Left lobe of liver (tissue), 2 donors: ENCODE results near the gene LGR5. TPM values are rescaled to one million over a fixed set of nuclear protein-coding genes. Genes with fewer than 3 reads are reported as not detected.
"Not testable (repeated sequence)": the region's sequence is repeated elsewhere in the genome, so short reads cannot be mapped to it uniquely, and the experiment has no call there.

Source experiments
- ATAC-seq: fragments of 200-7000 bp; cut with Tn5 transposase; one replicate; pipeline ENCODE4 v1.9.1; 2020; ENCODE audit warnings: mild to moderate bottlenecking, moderate library complexity
- DNase-seq: peaks from one replicate; pipeline ENCODE4 v3.0.0-alpha.2; 2020; ENCODE audit warnings: low spot score
- total RNA-seq: library from RNA; stranded (reverse); gene quantifications from one replicate; pipeline ENCODE4 v1.2.1, GENCODE V29; 2021
- donor health status: DM: no; HTN: no; CAD: no; lungs with moderate emphysema.
- donor health status: DM: no; HTN: yes; CAD: no.

LGR5 gene
- total RNA-seq, 1 donor from 2014 or later, result 0.13 TPM

DNA sequence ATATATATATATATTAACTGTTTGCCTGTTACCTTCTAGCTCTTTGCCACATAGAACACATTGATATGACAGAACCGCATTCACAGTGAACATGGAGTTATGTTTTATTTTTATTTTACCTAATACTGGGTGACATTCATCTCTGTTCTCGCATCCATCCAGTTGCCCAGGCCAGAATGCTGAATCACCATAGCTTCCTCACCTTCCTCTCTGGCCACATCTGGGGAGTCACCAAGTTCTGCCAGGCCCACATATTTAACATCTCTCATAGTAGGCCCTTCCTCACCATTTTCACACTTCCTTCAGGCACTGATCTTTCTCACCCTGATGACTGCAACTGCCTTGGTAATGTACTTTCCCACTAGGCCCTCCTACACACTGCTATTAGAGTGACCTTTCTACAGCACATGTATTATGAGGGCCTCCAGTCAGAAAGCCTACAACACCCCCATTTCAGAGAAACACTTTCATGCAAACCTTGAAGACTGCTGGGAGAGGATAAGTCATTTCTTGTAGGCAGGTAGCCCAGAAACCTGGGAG is 106.8 kb downstream of the LGR5 start:
- ATAC-seq, result no peak
- no peak for DNase-seq

GRCh38 chr12:71548893-71549292 is 109.3 kb downstream of the LGR5 start:
- peak; percentile 49 for ATAC-seq

DNA sequence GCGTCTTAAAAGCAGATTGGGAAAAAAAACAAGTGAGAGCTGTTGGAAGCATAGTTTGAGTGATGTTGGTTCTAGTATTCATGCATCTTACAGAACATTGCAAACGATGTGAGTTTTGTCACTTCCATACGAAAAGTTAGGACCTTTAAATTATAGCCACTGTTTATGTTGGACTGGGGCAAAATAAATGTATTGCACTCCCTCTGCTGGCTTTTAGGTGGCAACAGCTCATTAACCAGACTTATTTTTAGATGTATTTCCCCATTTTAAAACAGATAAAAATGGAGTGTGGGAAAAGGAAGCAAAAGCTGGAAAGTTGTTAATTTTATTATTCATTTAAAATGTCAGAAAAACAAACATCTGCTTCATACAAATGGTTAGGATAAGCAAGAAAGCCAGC is 111.9 kb downstream of the LGR5 start:
- DNase-seq (no peak), ATAC-seq (peak; percentile 36)

More at GRCh38 chr12:71548893-71549292, 109.3 kb downstream of the LGR5 start:
- no peak for DNase-seq

GRCh38 chr12:71552728-71553501 is 113.3 kb downstream of the LGR5 start:
- DNase-seq (no peak), ATAC-seq (peak; percentile 63)

DNA sequence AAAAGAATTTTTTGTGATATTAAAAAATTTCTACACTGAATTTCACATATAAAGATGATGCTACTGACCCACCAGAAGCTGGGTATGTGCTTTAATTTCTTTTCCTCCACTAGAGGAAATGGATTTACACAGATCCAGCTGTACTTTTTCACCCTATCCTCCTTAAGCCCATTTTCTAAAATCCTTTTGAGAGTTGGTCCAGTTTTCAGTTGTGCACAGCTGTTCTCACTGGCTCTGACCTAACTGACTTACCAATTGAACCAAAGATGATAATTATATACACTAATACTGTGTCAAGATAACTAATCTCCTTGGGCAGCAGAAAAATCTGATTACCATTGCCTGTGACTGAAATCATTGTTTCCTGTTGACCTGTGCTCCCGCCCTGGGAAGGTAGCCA is 115.6 kb downstream of the LGR5 start:
- no peak for DNase-seq
- no peak for ATAC-seq

DNA sequence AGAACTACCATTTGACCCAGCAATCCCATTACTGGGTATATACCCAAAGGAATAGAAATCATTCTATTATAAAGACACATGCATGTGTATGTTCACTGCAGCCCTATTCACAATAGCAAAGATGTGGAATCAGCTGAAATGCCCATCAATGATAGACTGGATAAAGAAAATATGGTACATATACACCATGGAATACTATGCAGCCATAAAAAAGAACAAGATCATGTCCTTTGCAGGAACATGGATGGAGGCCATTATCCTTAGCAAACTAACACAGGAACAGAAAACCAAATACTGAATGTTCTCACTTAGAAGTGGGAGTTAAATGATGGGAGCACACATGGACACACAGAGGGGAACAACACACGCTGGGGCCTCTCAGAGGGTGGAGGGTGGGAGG is 116.2 kb downstream of the LGR5 start:
- DNase-seq, ATAC-seq: not testable (repeated sequence)

DNA sequence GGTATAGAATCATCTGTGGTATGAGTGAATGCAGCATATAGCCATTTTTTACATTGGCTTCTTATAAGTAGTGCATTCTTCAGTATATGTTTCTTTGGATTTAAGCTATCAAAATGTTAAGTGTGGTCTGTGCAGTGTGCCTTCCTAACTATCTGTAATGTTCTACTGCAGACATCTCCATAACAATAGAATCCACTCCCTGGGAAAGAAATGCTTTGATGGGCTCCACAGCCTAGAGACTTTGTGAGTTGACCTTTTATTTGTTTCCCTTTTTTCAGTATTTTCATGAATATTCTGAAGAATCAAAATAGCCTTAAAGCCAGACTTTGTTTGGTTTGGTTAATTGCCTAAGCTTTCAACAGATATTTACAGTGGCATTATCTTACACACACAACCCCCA is 116.8 kb downstream of the LGR5 start:
- DNase-seq (no peak), ATAC-seq (no peak)

GRCh38 chr12:71556875-71557274 is 117.3 kb downstream of the LGR5 start:
- DNase-seq (no peak), ATAC-seq (no peak)

GRCh38 chr12:71558445-71558844 is 118.8 kb downstream of the LGR5 start:
- ATAC-seq (no peak), DNase-seq (no peak)

DNA sequence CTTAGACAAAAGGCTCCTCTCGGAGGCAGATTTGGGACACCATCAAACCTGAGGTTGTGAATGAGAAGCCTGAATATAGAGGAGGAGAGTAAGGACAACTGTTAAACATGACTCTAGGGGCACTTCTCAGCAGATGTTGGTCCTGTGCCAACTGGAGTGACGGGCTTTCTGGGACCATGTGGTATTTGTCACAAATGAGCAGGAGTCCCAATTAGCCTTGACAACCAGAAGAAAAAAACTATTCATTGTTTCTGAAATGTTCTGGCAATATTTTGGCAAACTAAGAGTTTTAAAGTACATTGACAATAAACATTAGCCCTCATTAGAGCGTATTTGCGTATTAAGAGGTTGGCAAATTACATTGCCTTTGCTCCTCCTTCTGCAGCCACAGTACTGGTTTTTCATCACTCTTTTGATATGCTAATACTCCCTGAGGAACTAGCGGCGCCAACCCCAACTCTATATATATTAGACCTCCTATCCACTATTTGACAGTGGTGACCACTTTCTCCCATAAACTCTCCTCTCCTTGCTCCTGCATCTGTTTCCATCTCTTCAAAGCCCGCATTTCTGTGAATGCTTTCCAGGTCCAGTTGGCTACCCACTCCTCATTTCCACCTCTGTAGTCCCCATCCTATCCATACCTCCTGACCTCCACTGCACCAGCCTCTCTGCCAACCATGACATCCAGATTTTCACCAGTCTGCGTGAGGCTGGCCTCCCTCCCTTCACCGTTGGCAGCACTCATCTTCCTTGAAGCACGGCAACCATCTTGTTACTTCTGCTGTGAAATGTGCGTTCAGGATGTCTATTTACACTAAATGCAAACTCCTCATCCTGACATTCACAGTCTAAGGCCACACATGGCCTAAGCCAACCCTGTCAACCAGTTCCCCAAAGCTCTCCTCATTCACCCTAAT is 123.3 kb downstream of the LGR5 start:
- no peak for ATAC-seq
- no peak for DNase-seq

GRCh38 chr12:71565535-71565934 is 125.9 kb downstream of the LGR5 start:
- ATAC-seq, result no peak

DNA sequence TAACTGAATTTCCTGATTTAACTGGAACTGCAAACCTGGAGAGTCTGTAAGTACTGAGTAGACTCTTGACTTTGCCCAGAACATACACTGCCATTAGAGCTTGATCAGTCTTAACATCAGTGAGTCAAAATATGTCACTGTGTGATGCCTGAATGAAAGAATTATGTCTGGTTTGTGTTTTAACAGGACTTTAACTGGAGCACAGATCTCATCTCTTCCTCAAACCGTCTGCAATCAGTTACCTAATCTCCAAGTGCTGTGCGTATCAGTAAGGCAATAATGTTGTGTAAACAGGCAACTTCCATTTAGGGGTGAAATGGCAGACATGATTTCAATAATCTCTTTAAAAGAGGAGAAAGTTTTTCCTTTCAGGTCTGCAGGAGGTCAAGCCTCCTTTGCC is 127.1 kb downstream of the LGR5 start:
- DNase-seq, result no peak
- no peak for ATAC-seq

More at GRCh38 chr12:71565535-71565934, 125.9 kb downstream of the LGR5 start:
- no peak for DNase-seq

DNA sequence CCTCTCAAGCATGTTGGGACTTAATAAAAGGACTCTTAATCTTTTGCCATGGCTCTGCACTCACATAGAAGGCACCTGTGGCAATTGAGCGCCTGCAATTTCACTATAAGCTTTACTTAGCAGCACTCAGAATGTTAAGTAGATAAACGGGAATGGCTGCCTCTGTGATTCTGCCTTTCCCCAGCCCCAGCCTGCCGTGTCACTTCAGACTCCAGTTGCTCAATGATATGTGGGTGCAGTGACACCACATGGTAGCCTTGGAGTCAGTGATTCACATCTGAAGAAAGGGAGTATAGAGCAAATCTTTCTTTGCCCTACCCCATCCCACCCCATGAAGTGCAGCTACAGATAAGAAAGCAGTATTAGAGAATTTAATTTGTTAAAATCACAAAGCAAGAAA is 127.9 kb downstream of the LGR5 start:
- ATAC-seq (no peak), DNase-seq (no peak)

- not testable (repeated sequence) for DNase-seq, ATAC-seq
Measured at GRCh38 chr12:71569885-71570284, 130.3 kb downstream of the LGR5 start.

DNA sequence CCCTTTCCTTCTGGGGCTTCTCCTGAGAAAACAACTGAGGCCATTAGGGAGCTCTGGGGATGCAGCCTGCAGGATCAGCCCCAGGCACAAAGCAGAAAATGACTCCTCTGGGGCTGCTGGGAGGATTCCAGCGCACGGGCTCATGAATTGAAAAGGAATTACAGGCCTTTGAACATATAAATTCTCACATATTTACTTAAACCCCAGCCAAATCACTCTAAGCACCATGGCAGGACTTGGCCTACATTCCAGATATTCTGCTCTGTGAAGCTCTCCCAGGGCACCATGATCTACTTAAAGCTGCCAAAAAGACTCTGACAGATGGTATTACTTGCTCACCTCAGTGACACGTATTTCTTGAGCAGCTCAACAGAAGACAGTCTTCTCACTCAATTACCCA is 136.9 kb downstream of the LGR5 start:
- DNase-seq, result no peak
- no peak for ATAC-seq

DNA sequence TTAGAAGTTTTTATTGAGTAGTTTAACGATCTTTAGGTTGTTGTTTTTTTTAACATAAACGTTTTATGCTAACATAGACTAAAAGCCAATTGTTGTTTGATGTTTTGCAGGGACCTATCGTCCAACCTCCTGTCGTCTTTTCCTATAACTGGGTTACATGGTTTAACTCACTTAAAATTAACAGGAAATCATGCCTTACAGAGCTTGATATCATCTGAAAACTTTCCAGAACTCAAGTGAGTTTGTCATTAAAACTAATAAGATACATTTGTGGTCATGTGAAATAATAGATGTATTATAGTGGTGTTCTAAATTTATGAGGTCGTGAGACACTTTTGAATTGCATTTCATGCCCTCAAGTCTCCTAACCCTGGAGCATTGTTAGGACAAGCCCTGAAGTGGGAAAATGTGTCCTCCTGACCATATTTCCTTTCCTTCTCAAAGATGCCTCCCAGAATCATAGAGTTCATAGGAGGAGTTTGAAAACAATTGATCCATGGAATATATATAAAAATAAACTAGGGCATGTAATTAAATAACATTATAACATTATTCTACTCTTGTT is 139.2 kb downstream of the LGR5 start:
- no peak for DNase-seq
- ATAC-seq, result no peak

GRCh38 chr12:71581206-71581605 is 141.6 kb downstream of the LGR5 start:
- ATAC-seq (no peak), DNase-seq (no peak)

- ATAC-seq, result no peak
- no peak for DNase-seq
Measured at GRCh38 chr12:71582925-71583324, 143.3 kb downstream of the LGR5 start.

- no peak for ATAC-seq
- no peak for DNase-seq
Measured at GRCh38 chr12:71584356-71584755, 144.8 kb downstream of the LGR5 start.

DNA sequence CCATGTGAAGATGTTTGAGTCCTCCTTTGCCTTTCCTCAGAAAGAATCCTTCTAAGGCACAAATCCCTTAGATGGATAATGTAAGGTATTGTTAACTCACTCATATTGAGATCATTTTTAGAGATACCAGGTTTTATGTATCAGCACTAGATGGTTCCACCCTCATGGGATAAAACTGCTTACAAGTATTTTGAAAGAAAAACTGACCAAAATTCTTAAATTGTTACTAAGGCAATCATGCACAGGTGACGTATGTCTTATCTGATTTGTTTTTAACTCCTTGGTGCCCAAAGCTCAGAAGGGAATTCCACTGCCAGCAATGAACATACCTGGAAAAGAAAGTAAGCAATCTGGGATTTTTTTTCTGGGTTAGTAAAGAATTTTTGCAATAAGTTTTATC is 145.6 kb downstream of the LGR5 start:
- no peak for DNase-seq
- ATAC-seq, result no peak

GRCh38 chr12:71587012-71587411 is 147.4 kb downstream of the LGR5 start:
- no peak for ATAC-seq
- no peak for DNase-seq
